ENCODE results near the gene LRP1B.

The LRP1B gene

GRCh38 chr2:141601511-141602152 lies 529.2 kb downstream of the LRP1B start:
- in situ Hi-C loops (cut with MboI; ENCODE audit: low sequenced_read_pairs): no loop called here

- in situ Hi-C loops (cut with MboI; ENCODE audit: low sequenced_read_pairs): no loop called here
Measured at GRCh38 chr2:141599721-141600120, 531.1 kb downstream of the LRP1B start.

DNA sequence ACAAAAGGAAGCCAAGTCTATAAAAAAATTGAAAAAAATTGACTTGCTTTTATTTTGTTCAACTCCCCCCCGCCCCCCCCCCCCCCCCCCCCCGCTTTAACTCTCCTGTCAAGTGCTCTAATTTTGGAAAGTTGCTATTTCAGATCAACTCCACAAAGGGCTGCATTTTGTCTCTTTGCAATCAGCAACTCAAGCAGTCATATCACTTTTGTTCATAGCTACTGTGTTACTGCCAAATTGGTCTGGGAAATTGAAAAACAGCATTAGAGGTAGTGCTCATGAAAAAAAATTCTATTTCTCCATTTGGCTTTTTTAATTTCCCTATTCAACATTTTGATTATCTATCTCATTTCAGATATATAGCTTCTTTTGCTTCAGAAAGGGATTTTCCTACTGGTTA lies 531.8 kb downstream of the LRP1B start:
- in situ Hi-C loops (cut with MboI; ENCODE audit: low sequenced_read_pairs): no loop called here

- in situ Hi-C loops (cut with MboI; ENCODE audit: low sequenced_read_pairs): no loop called here
Measured at GRCh38 chr2:141595316-141595920, 535.4 kb downstream of the LRP1B start.

DNA sequence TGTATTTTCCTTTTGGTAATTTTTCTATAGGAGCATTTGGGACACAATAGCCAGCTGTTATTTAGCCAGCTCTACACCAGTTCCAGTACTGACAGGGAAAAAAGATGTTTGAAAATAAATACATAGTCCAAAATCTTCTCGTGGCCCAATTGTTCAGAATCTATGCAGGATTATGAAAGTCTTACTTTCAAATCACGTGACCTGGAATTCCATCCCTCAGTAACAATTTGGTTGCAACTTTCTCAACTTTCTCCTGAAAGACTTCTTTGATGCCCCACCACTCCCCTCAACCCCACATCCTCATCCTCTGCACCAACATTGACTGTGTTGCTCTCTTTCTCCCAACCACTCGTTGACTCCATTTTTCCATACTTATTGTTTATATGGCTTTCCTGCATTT lies 539.0 kb downstream of the LRP1B start:
- in situ Hi-C loops (cut with MboI; ENCODE audit: low sequenced_read_pairs): no loop called here

GRCh38 chr2:141590620-141591019 lies 540.2 kb downstream of the LRP1B start:
- in situ Hi-C loops (cut with MboI; ENCODE audit: low sequenced_read_pairs): no loop called here

DNA sequence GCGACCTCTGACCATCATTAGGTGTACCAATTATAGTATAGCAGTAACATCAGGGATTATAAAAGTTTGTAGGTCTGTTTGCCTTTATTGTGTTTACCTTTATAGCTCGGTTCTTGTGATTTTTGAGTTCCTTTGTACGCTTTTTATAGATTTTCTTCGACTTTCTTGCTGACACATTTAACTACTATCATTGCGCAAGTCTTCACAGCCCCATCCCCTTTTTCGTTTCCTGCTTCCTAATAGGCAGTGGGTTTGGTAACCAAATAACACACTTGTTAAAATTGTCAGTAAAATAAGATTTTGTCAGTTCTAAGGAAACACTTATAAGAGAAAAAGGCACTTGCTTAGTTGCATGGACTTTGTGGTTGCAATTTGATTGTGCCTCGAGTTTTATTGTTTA lies 541.5 kb downstream of the LRP1B start:
- in situ Hi-C loops (cut with MboI; ENCODE audit: low sequenced_read_pairs): no loop called here

DNA sequence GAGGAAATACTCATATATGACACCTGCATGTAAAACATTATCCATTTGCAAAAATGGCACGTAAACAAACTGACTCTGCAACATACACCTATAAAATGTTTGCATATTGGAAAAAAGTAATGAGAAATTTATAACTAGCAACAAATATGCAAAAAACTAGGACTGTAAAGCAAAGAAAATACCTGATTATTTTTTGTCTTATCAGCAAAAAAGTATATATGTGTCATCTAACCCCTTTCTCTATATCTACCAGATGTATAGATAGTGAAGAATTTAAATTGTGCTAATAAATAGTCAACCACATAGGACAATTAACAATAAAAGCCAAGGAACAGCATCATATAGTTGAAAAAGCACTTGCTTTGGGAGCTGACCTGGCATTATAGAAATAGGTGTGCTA lies 543.8 kb downstream of the LRP1B start:
- in situ Hi-C loops (cut with MboI; ENCODE audit: low sequenced_read_pairs): no loop called here

DNA sequence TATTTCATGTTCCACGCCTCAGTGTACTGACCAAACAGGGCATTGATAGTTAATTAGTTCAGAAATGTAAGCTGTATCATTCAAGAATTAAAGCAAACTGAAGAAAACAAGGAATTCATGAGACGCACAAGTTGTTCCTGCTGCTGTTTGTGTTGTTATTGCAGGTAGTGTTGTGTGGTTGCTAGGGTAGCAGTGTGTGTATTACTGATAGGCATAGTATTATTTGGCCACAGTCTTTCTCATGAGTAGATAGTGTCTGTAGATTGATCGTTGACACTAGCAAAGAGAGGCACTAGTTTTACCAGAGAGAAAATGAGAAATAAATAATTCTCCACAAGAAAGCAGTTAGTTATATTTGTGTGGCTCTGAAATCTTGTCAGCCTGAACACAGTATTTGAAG lies 548.6 kb downstream of the LRP1B start:
- in situ Hi-C loops (cut with MboI; ENCODE audit: low sequenced_read_pairs): no loop called here

- in situ Hi-C loops (cut with MboI; ENCODE audit: low sequenced_read_pairs): no loop called here
Measured at GRCh38 chr2:141579071-141579470, 551.7 kb downstream of the LRP1B start.

DNA sequence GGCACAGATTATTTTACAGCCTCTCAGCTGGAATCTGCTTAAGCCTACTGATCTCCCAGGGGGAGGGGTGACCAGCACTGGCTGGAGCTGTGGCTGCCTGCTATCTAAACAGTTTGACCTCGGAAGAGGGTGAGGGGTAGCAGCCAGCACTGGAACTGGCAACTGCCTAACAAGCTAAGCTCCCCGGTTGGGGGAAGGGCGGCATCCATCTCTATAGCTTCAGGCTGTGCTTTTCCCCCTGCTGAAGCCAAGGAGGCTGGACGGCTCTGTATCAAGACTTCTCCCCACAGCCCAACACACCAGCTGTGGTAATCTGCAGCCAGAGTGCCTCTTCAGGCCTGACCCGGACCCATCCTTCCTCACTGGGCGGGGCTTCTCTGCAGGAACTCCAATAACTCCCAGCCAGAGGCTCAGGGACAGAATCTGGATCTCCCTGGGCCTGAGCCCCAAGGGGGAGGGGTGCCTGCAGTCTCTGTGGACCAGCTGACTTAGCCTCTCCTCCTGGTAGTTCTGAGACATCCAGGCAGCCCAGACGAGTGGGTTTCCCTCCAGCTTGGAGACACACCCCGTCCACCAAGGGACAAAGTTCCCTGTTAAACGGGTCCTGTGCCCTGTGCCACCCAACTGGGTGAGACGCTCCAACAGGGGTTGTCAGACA lies 560.2 kb downstream of the LRP1B start:
- in situ Hi-C loops (cut with MboI; ENCODE audit: low sequenced_read_pairs): no loop called here

DNA sequence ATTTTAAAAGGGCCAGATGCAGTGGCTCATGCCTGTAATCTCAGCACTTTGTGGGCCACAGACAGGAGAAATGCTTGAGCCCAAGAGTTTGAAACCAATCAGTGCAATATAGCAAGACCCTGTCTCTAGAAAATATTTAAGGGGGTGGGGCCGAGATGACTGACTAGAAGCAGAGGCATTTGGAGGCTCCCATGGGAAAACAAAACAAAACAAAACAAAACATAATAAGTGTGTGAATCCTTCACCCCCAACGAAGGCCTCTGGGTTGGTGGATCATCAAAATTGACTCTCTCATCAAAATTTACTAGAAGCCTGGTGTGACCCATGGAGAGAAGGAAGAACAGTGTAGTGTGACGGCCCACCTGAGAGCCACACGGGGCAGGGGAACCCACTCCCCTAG lies 560.9 kb downstream of the LRP1B start:
- in situ Hi-C loops (cut with MboI; ENCODE audit: low sequenced_read_pairs): no loop called here

DNA sequence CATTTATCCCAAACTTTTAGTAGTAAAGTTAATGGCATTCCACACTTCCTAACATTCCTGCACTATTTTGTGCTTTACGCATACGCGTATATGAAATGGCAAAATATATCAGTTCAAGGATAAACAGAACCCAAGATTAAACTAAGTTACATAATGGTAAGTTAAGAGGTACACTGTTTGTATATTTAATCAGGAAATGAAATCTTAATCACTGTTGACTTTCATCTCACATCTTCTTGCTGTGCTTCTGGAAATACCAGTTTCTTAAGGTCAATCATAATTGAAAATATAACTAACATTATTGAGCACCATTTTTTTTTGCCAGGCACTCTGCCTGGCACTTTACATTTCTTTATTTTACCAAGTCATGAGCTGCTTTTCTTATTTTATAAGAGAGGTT lies 565.2 kb downstream of the LRP1B start:
- in situ Hi-C loops (cut with MboI; ENCODE audit: low sequenced_read_pairs): no loop called here

- in situ Hi-C loops (cut with MboI; ENCODE audit: low sequenced_read_pairs): no loop called here
Measured at GRCh38 chr2:141560723-141561122, 570.1 kb downstream of the LRP1B start.

DNA sequence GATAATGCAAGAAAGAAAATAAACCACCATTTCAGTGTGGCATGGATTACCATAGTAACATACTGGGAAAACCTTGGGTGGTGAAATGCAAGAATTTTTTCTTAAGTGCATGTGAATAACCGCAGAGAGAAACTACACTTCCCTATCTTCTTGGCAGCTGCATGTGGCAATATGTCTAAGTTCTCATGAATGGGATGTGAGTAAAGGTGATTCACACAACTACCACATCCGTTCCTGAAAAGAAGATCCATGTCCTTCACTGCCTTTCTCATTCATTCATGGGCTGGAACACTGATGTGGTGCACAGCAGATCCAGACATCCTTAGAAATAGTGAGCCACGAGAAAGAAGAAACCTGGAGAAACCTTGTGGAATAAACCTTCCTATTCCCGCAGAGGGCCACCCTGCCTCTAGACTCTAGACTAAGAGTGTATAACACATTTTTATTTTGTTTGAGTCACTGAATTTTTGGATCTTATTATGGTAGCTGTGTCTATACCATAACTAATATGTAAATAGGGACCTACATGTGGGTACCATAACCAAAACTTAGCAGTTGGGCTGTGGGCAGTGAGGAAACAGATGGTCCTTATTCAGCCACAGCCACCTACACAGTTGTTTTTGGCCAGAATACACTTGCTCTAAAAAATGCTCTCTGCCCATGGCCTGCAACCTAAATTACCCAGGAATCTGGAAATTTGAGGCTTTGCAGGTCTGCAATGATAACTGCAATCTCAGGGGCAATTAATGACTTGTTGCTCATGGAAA lies 573.3 kb downstream of the LRP1B start:
- in situ Hi-C loops (cut with MboI; ENCODE audit: low sequenced_read_pairs): no loop called here

- in situ Hi-C loops (cut with MboI; ENCODE audit: low sequenced_read_pairs): no loop called here
Measured at GRCh38 chr2:141555876-141556470, 574.8 kb downstream of the LRP1B start.

GRCh38 chr2:141554810-141555209 lies 576.0 kb downstream of the LRP1B start:
- in situ Hi-C loops (cut with MboI; ENCODE audit: low sequenced_read_pairs): no loop called here

DNA sequence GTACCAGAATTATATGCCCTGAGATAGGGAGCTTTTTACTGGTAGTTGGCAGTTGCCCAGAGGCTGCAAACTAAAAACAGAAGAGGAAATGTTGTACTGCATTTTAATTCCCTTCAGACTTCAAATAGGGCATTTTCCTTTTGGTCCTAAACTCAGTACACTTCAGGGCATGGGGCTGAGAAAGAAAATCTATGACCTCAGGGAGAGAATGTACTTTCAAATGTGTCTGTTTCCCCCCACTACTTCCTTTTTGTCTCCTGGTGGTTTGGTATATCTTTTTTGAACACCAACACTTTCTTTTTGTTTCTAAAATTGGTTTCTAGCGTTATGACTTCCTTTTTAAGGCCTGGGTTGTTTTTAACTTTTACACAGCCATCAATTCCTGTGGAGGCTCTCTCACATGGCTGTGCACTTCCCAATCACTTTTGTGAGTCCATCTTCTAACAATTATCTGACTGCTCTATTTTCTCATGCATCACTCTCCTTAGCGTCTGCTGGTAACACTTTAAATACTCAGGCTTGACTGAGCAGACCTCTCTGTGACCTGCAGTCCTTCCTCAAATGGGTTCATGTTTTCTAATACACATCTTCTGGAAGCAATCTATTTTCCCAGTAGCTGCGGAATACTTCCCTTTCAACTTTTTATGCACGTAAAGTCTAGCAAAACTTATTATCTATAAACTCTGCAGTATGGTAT lies 596.0 kb downstream of the LRP1B start:
- in situ Hi-C loops (cut with MboI; ENCODE audit: low sequenced_read_pairs): no loop called here

GRCh38 chr2:141529659-141530058 lies 601.2 kb downstream of the LRP1B start:
- in situ Hi-C loops (cut with MboI; ENCODE audit: low sequenced_read_pairs): no loop called here

- in situ Hi-C loops (cut with MboI; ENCODE audit: low sequenced_read_pairs): no loop called here
Measured at GRCh38 chr2:141528990-141529389, 601.8 kb downstream of the LRP1B start.

DNA sequence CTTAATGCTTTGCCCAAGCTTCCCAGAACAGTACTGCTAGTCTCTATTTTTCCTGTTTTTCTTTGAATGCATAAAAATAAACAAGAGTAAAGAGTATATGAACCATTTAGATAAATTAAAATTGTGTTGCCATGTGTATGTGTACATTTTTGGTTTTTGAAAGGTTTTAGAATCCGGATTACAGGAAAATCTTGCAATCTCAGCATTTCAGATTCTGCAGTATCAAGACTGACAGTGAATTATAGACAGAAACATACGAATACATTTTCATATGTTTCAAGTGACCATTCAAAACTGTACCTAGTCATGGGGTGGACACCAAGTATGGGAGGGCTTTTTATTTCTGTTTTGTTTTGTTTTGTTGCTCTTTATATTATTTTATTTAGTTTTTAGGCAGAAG lies 604.1 kb downstream of the LRP1B start:
- in situ Hi-C loops (cut with MboI; ENCODE audit: low sequenced_read_pairs): no loop called here
